ENCODE results near the gene KYAT1. TPM values are rescaled to one million over a fixed set of nuclear protein-coding genes. Genes with fewer than 3 reads are reported as not detected.

KYAT1 gene
- total and polyA plus RNA-seq, 2 of the 13 experiments (the other 11 are each of a cell fraction or from before 2014, with no cell fraction given): 9.2 to 46.5 TPM

DNA sequence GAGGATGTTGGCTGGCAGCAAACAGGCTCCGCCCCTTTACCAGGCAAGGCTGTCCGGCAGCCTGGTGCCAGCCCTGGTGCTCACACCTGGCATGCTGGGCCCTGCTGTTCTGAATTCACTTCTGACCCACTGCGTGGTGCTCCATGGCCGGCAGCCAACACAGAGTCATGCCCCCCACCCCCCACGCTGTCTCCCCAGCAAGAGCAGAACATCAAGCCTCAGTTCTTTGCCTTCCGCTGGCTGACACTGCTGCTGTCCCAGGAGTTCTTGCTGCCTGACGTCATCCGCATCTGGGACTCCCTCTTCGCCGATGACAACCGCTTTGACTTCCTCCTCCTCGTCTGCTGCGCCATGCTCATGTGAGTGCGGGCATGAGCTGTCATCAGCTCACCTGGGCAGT is 76.1 kb downstream of the KYAT1 start:
- no TSS peak for BruUV-seq (replicated peaks)
- Histone ChIP-seq H3K4me1 (ENCODE audit: insufficient read depth, low read length) (no peaks in the 10 kb centered on the region), H2AFZ (ENCODE audit: low read length) (no peak overlapping the region), H3K27ac (ENCODE audit: extremely low read length, insufficient read depth, low read length) (no peak overlapping the region), H3K9me3 (ENCODE audit: low read length) (no peaks in the 10 kb centered on the region), H3K27me3 (ENCODE audit: control insufficient read depth in 1 of 2, insufficient read depth in 2 of 2, low read length in 2 of 2) (no peaks in the 10 kb centered on the region), H3K9ac (ENCODE audit: insufficient read depth, low read depth, low read length) (no peak overlapping the region), H3K4me3 (replicated peaks in 1 of 3; ENCODE audit: insufficient read depth in 1 of 3, low read depth in 2 of 3, low read length in 3 of 3) (no peak overlapping the region), H3K4me2 (ENCODE audit: low read depth, low read length) (no peak overlapping the region), H3K36me3 (replicated peaks in 1 of 2; ENCODE audit: control insufficient read depth in 1 of 2, insufficient read depth in 2 of 2, low read length in 2 of 2) (peaks cover 12 to 44% of the 10 kb centered on the region in 2 experiments; a peak in 4 of 5 replicates), H4K20me1 (ENCODE audit: insufficient read depth, low read length) (no peaks in the 10 kb centered on the region), H3K79me2 (ENCODE audit: insufficient read depth, low read length) (no peaks in the 10 kb centered on the region)
- no peak for ATAC-seq
- FAIRE-seq: no peak
- in situ Hi-C loops (cut with HindIII; ENCODE audit: extremely low pct_ligation_motif_present, low pct_unique_long_range_greater_than_20kb): no loop called here
- DNase-seq (ENCODE audit: low spot score): no peak
- CTCF ChIA-PET (ENCODE audit: low intra/inter-chr PET ratio, low total read pairs): no interaction called here
- whole genome bisulfite sequencing (ENCODE audit: low lambda C conversion rate): 99% methylated on average over 14 of the region's 14 CpGs
- POLR2A ChIA-PET: no interaction called here
- intact Hi-C loops (cut with micrococcal nuclease; ENCODE audit: unreplicated experiment): no loop called here
- TF ChIP-seq SP140L (CRISPR knock-in tag; IDR thresholded peaks at IDR 0.05; ENCODE audit: borderline replicate concordance): no peak
- TF ChIP-seq, protein P1, sequence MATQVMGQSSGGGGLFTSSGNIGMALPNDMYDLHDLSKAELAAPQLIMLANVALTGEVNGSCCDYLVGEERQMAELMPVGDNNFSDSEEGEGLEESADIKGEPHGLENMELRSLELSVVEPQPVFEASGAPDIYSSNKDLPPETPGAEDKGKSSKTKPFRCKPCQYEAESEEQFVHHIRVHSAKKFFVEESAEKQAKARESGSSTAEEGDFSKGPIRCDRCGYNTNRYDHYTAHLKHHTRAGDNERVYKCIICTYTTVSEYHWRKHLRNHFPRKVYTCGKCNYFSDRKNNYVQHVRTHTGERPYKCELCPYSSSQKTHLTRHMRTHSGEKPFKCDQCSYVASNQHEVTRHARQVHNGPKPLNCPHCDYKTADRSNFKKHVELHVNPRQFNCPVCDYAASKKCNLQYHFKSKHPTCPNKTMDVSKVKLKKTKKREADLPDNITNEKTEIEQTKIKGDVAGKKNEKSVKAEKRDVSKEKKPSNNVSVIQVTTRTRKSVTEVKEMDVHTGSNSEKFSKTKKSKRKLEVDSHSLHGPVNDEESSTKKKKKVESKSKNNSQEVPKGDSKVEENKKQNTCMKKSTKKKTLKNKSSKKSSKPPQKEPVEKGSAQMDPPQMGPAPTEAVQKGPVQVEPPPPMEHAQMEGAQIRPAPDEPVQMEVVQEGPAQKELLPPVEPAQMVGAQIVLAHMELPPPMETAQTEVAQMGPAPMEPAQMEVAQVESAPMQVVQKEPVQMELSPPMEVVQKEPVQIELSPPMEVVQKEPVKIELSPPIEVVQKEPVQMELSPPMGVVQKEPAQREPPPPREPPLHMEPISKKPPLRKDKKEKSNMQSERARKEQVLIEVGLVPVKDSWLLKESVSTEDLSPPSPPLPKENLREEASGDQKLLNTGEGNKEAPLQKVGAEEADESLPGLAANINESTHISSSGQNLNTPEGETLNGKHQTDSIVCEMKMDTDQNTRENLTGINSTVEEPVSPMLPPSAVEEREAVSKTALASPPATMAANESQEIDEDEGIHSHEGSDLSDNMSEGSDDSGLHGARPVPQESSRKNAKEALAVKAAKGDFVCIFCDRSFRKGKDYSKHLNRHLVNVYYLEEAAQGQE (IDR thresholded peaks at IDR 0.05; ENCODE audit: borderline replicate concordance in 1 of 2, low read depth in 1 of 2, low read length in 2 of 2): no peak
- TF ChIP-seq, protein P2, sequence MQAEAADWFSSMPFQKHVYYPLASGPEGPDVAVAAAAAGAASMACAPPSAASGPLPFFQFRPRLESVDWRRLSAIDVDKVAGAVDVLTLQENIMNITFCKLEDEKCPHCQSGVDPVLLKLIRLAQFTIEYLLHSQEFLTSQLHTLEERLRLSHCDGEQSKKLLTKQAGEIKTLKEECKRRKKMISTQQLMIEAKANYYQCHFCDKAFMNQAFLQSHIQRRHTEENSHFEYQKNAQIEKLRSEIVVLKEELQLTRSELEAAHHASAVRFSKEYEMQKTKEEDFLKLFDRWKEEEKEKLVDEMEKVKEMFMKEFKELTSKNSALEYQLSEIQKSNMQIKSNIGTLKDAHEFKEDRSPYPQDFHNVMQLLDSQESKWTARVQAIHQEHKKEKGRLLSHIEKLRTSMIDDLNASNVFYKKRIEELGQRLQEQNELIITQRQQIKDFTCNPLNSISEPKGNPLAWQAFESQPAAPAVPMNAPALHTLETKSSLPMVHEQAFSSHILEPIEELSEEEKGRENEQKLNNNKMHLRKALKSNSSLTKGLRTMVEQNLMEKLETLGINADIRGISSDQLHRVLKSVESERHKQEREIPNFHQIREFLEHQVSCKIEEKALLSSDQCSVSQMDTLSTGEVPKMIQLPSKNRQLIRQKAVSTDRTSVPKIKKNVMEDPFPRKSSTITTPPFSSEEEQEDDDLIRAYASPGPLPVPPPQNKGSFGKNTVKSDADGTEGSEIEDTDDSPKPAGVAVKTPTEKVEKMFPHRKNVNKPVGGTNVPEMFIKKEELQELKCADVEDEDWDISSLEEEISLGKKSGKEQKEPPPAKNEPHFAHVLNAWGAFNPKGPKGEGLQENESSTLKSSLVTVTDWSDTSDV (CRISPR knock-in tag; IDR thresholded peaks at IDR 0.05): no peak
- no peak for TF ChIP-seq ZFP36L2 (CRISPR knock-in tag; IDR thresholded peaks at IDR 0.05)
- no peak for TF ChIP-seq HOXA5 (CRISPR knock-in tag; IDR thresholded peaks at IDR 0.05)
- TF ChIP-seq ZNF17 (CRISPR knock-in tag; IDR thresholded peaks at IDR 0.05): no peak
- no peak for TF ChIP-seq CBFB (CRISPR knock-in tag; IDR thresholded peaks at IDR 0.05)
- no peak for TF ChIP-seq TBX2 (CRISPR knock-in tag; IDR thresholded peaks at IDR 0.05; ENCODE audit: borderline replicate concordance)
- TF ChIP-seq HHEX (CRISPR knock-in tag; IDR thresholded peaks at IDR 0.05): no peak
- no peak for TF ChIP-seq ZNF225 (CRISPR knock-in tag; IDR thresholded peaks at IDR 0.05)
- no peak for TF ChIP-seq KLF6 (CRISPR knock-in tag; IDR thresholded peaks at IDR 0.05)
- no peak for TF ChIP-seq EZH2 (conservative IDR thresholded peaks at IDR 0.05; ENCODE audit: low read depth, low read length)
- no peak for TF ChIP-seq KMT2B (CRISPR knock-in tag; IDR thresholded peaks at IDR 0.05)
- no peak for TF ChIP-seq ZBTB7B (CRISPR knock-in tag; IDR thresholded peaks at IDR 0.05)
- TF ChIP-seq, protein P3, sequence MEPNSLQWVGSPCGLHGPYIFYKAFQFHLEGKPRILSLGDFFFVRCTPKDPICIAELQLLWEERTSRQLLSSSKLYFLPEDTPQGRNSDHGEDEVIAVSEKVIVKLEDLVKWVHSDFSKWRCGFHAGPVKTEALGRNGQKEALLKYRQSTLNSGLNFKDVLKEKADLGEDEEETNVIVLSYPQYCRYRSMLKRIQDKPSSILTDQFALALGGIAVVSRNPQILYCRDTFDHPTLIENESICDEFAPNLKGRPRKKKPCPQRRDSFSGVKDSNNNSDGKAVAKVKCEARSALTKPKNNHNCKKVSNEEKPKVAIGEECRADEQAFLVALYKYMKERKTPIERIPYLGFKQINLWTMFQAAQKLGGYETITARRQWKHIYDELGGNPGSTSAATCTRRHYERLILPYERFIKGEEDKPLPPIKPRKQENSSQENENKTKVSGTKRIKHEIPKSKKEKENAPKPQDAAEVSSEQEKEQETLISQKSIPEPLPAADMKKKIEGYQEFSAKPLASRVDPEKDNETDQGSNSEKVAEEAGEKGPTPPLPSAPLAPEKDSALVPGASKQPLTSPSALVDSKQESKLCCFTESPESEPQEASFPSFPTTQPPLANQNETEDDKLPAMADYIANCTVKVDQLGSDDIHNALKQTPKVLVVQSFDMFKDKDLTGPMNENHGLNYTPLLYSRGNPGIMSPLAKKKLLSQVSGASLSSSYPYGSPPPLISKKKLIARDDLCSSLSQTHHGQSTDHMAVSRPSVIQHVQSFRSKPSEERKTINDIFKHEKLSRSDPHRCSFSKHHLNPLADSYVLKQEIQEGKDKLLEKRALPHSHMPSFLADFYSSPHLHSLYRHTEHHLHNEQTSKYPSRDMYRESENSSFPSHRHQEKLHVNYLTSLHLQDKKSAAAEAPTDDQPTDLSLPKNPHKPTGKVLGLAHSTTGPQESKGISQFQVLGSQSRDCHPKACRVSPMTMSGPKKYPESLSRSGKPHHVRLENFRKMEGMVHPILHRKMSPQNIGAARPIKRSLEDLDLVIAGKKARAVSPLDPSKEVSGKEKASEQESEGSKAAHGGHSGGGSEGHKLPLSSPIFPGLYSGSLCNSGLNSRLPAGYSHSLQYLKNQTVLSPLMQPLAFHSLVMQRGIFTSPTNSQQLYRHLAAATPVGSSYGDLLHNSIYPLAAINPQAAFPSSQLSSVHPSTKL (CRISPR knock-in tag; IDR thresholded peaks at IDR 0.05): no peak
- TF ChIP-seq THAP11 (CRISPR knock-in tag; IDR thresholded peaks at IDR 0.05): no peak
- no peak for TF ChIP-seq ISL2 (CRISPR knock-in tag; IDR thresholded peaks at IDR 0.05)
- TF ChIP-seq ZNF672 (CRISPR knock-in tag; IDR thresholded peaks at IDR 0.05): no peak
